GM12878 (cell line): ENCODE measurements around the gene METRN. TPM values are rescaled to one million over a fixed set of nuclear protein-coding genes. Genes with fewer than 3 reads are reported as not detected.

Source experiments
- ATAC-seq: fragments of 200-7000 bp; cut with Tn5 transposase; 3 replicates; pipeline ENCODE4 v1.9.1; 2020; ENCODE audit warnings: mild to moderate bottlenecking, moderate library complexity
- BruUV-seq: library from RNA; stranded (reverse); fragments of 400-500 nt; replicated peaks from 2 replicates; lab custom pipeline; 2021; lab: Mats Ljungman, UMichigan
- CTCF ChIA-PET: fragments of 300-600 bp; sonication (Branson Sonifier 250); formaldehyde crosslinking; extraction: SDS; loops from one replicate; lab custom pipeline; 2021; ENCODE audit warnings: inconsistent platforms; lab: Yijun Ruan, JAX
- POLR2A ChIA-PET: fragments of 350-600 bp; formaldehyde crosslinking; extraction: SDS; loops from one replicate; lab custom pipeline; 2021; ENCODE audit warnings: inconsistent platforms; lab: Charles Lee
- RAD21 ChIA-PET: fragments of 300-600 bp; sonication (Branson Sonifier 250); formaldehyde crosslinking; loops from one replicate; lab custom pipeline; 2023; ENCODE audit warnings: antibody characterized with exemption; ENCODE audit not compliant: unreplicated experiment; lab: Charles Lee
- SMC1A ChIA-PET: fragments of 300-600 bp; sonication (Branson Sonifier 250); formaldehyde crosslinking; loops from one replicate; lab custom pipeline; 2023; ENCODE audit not compliant: unreplicated experiment, uncharacterized antibody; lab: Charles Lee
- DNase-seq: peaks from one replicate; pipeline ENCODE4 v3.0.0-alpha.2; 2011; ENCODE audit warnings: low read depth, low spot score
- FAIRE-seq: peaks from 3 replicates; lab custom pipeline; 2011; peaks lifted over from hg19 to GRCh38; lab: Jason Lieb, UNC
- H2AFZ ChIP-seq: 2 replicates; pipeline ENCODE4 v1.6.0; 2011; ENCODE audit warnings: low read depth, low read length, control low read depth; ENCODE audit not compliant: control insufficient read depth
- H3K27ac ChIP-seq: 2 replicates; pipeline ENCODE4 v1.5.1; 2011; ENCODE audit warnings: control low read depth; ENCODE audit not compliant: control insufficient read depth, insufficient read depth
- H3K27me3 ChIP-seq, 2 experiments: replicated peaks in 1 of 2; 2 replicates each; pipeline versions ENCODE4 v1.6.0 to v1.6.1; 2011; ENCODE audit warnings: low read length in 1 of 2; ENCODE audit not compliant: control insufficient read depth in 2 of 2, insufficient read depth in 2 of 2
- H3K36me3 ChIP-seq, 2 experiments: 2 replicates each; pipeline ENCODE4 v1.5.1; 2011; ENCODE audit warnings: low read length in 1 of 2; ENCODE audit not compliant: control insufficient read depth in 2 of 2, insufficient read depth in 2 of 2
- H3K4me1 ChIP-seq: 2 replicates; pipeline ENCODE4 v1.6.1; 2011; ENCODE audit warnings: mild to moderate bottlenecking, low read length, moderate library complexity, mixed read lengths; ENCODE audit not compliant: control insufficient read depth, insufficient read depth
- H3K4me2 ChIP-seq: 2 replicates; pipeline ENCODE4 v1.6.0; 2011; ENCODE audit warnings: control low read depth; ENCODE audit not compliant: control insufficient read depth, insufficient read depth
- H3K4me3 ChIP-seq: fragments of 200-600 bp; sonication (generic); 2 replicates; pipeline ENCODE4 v1.5.1; 2016
- H3K79me2 ChIP-seq: 2 replicates; pipeline ENCODE4 v1.6.0; 2011; ENCODE audit warnings: low read length; ENCODE audit not compliant: control insufficient read depth, insufficient read depth
- H3K9ac ChIP-seq: 2 replicates; pipeline ENCODE4 v1.8.0; 2011; ENCODE audit warnings: low read length, control low read depth, mixed read lengths; ENCODE audit not compliant: control insufficient read depth, insufficient read depth
- H3K9me3 ChIP-seq: replicated peaks from 3 replicates; pipeline ENCODE4 v1.5.1; 2011; ENCODE audit warnings: mild to moderate bottlenecking, low read length; ENCODE audit not compliant: control insufficient read depth, insufficient read depth
- H4K20me1 ChIP-seq: 2 replicates; pipeline ENCODE4 v1.6.0; 2011; ENCODE audit not compliant: control insufficient read depth, insufficient read depth
- ATF7 ChIP-seq: fragments of 450-650 bp; IDR thresholded peaks from 2 replicates; pipeline ENCODE4 v1.6.1; 2016; ENCODE audit warnings: low read depth, mild to moderate bottlenecking
- BACH1 ChIP-seq: fragments of 450-650 bp; IDR thresholded peaks from 2 replicates; pipeline ENCODE4 v1.6.1; 2017; ENCODE audit warnings: mild to moderate bottlenecking, borderline replicate concordance
- BCL11A ChIP-seq: IDR thresholded peaks from 2 replicates; pipeline ENCODE4 v1.6.1; 2011; ENCODE audit warnings: low read depth, low read length
- CBFB ChIP-seq: IDR thresholded peaks from 2 replicates; pipeline ENCODE4 v1.6.1; 2016; ENCODE audit warnings: antibody characterized with exemption, low read depth
- FOXM1 ChIP-seq: IDR thresholded peaks from 2 replicates; pipeline ENCODE4 v1.6.1; 2012; ENCODE audit warnings: low read depth, mild to moderate bottlenecking, inconsistent platforms, low read length, moderate library complexity
- MEF2B ChIP-seq: fragments of 450-650 bp; IDR thresholded peaks from 2 replicates; pipeline ENCODE4 v1.6.1; 2018; ENCODE audit warnings: mild to moderate bottlenecking, moderate library complexity; ENCODE audit not compliant: partially characterized antibody, poor library complexity, severe bottlenecking
- MLLT1 ChIP-seq: fragments of 450-650 bp; IDR thresholded peaks from 2 replicates; pipeline ENCODE4 v1.6.1; 2016; ENCODE audit warnings: mild to moderate bottlenecking
- MTA3 ChIP-seq: IDR thresholded peaks from 2 replicates; pipeline ENCODE4 v1.6.1; 2012; ENCODE audit warnings: low read length, inconsistent platforms, borderline replicate concordance
- MYC ChIP-seq: IDR thresholded peaks from 2 replicates; pipeline ENCODE4 v1.6.1; 2011; ENCODE audit warnings: mild to moderate bottlenecking, low read length, moderate library complexity, inconsistent platforms; ENCODE audit not compliant: insufficient read depth, insufficient replicate concordance, insufficient read length, severe bottlenecking
- NR2F1 ChIP-seq: fragments of 450-650 bp; conservative IDR thresholded peaks from 2 replicates; pipeline ENCODE4 v1.6.1; 2017; ENCODE audit warnings: mild to moderate bottlenecking
- PML ChIP-seq: IDR thresholded peaks from 2 replicates; pipeline ENCODE4 v1.6.1; 2012; ENCODE audit warnings: low read length, inconsistent platforms
- RELA ChIP-seq: fragments of 450-650 bp; IDR thresholded peaks from 2 replicates; pipeline ENCODE4 v1.8.0; 2014; ENCODE audit warnings: borderline replicate concordance; ENCODE audit not compliant: partially characterized antibody
- TAF1 ChIP-seq: IDR thresholded peaks from 2 replicates; pipeline ENCODE4 v1.6.1; 2011; ENCODE audit warnings: mild to moderate bottlenecking, low read depth, low read length, borderline replicate concordance
- TCF7 ChIP-seq: IDR thresholded peaks from 2 replicates; pipeline ENCODE4 v1.6.1; 2014; ENCODE audit warnings: antibody characterized with exemption, borderline replicate concordance
- ZSCAN29 ChIP-seq: fragments of 450-650 bp; IDR thresholded peaks from 2 replicates; pipeline ENCODE4 v1.6.1; 2017; ENCODE audit warnings: mild to moderate bottlenecking, moderate library complexity
- WGBS: methylation state at CpG from one replicate; pipeline ENCODE4 v1.1.6; 2016; ENCODE audit warnings: low lambda C conversion rate; ENCODE audit not compliant: insufficient replicate concordance, insufficient coverage; ENCODE audit errors: missing lambda C conversion rate; 5-methylcytosine and 5-hydroxymethylcytosine counted together
- in situ Hi-C: fragments of 300-500 bp; cut with MboI; formaldehyde crosslinking; loops from 9 replicates; pipeline ENCODE4 v1.14.3; 2018; ENCODE audit warnings: mixed read lengths
- intact Hi-C: fragments of 100-400 bp; cut with micrococcal nuclease; formaldehyde crosslinking; loops from one replicate; pipeline ENCODE4 v1.14.2; 2022; ENCODE audit not compliant: unreplicated experiment
- polyA plus RNA-seq, 11 experiments: library from polyadenylated mRNA; depleted of rRNA in 4 of 11; unstranded in 6 of 11; stranded (reverse) in 5 of 11; fragments of >200 nt; fragmentation: Nextera tagmentation in 4 of 11; fragmentation: Illumina TruSeq in 1 of 11; extraction: Ambion mirVana in 4 of 11; extraction: Trizol in 1 of 11; gene quantifications; 1 replicate in 1 of 11; 2 replicates in 10 of 11; pipeline versions ENCODE4 v1.2.1 to v1.2.3, GENCODE V29; 2011 to 2016; ENCODE audit warnings: inconsistent platforms in 2 of 11, missing spikeins in 2 of 11, low read depth in 1 of 11
- total RNA-seq, 4 experiments: library from RNA; depleted of rRNA in 3 of 4; stranded (reverse); fragments of >200 nt in 3 of 4; fragmentation: Illumina TruSeq in 1 of 4; extraction: Trizol in 1 of 4; gene quantifications; 2 replicates each; pipeline versions ENCODE4 v1.2.1 to v1.2.3, GENCODE V29; 2013 to 2021
- TF ChIP-seq, protein P1 (sequence below), 3 experiments: IDR thresholded peaks in 2 of 3; conservative IDR thresholded peaks in 1 of 3; 2 replicates each; pipeline ENCODE4 v1.5.1; 2011; ENCODE audit warnings: low read depth in 3 of 3, low read length in 3 of 3, mild to moderate bottlenecking in 3 of 3, control low read depth in 2 of 3, moderate library complexity in 2 of 3, inconsistent platforms in 1 of 3, mixed read lengths in 1 of 3; ENCODE audit not compliant: control insufficient read depth in 2 of 3, insufficient read depth in 1 of 3; ENCODE audit errors: extremely low read depth in 1 of 3
- TF ChIP-seq, protein P2 (sequence below): fragments of 450-650 bp; IDR thresholded peaks from 2 replicates; pipeline ENCODE4 v1.6.1; 2017; ENCODE audit warnings: antibody characterized with exemption, mild to moderate bottlenecking, moderate library complexity

Gene METRN
- total and polyA plus RNA-seq, 10 of the 15 experiments (the other 5 are each of a cell fraction or from before 2014, with no cell fraction given): 0.11 to 12.8 (median 1.1) TPM; not detected in 1

- peak; percentile 48 for DNase-seq
- Histone ChIP-seq H2AFZ (peak within 1 kb of the TSS; percentile 84), H3K36me3 (peaks cover 0 to 16% of the 10 kb centered on the region in 2 experiments; a peak in 3 of 4 replicates), H3K9ac (peak within 1 kb of the TSS; percentile 97), H3K4me3 (peak within 1 kb of the TSS; percentile 90), H3K4me1 (peaks cover 2% of the 10 kb centered on the region; the same call in 1 of the 2 replicates), H4K20me1 (no peaks in the 10 kb centered on the region; the same call in 1 of the 2 replicates), H3K4me2 (peak within 1 kb of the TSS; percentile 82), H3K9me3 (no peaks in the 10 kb centered on the region), H3K27me3 (no peaks in the 10 kb centered on the region), H3K27ac (peak within 1 kb of the TSS; percentile 73), H3K79me2 (peaks cover 16% of the 10 kb centered on the region)
- POLR2A ChIA-PET: interaction anchor here (0.7 to 1.2 kb wide), 4 partner anchors 13 to 1801 kb away, joined by 3 to 4 read pairs (median 4); partner anchors contain the start of genes METTL26, STUB1 and WDR90
- in situ Hi-C loops (loop anchor here (10.0 kb wide), 1 partner anchor 273 kb away; the partner anchor contains the start of gene NME4), intact Hi-C loops (loop anchor here (10.0 kb wide), 1 partner anchor 273 kb away; the partner anchor contains the start of gene NME4)
- RAD21 ChIA-PET: interaction anchor here (1.3 kb wide), 1 partner anchor 22 kb away, joined by 3 read pairs; the partner anchor contains the start of gene WDR24
- SMC1A ChIA-PET: no interaction called here
- ATAC-seq: peak; percentile 99
- peak; percentile 52 for FAIRE-seq
- 2% methylated on average over 64 of the region's 78 CpGs for WGBS
- CTCF ChIA-PET: interaction anchor here (0.6 to 1.8 kb wide), 6 partner anchors 8 to 292 kb away, joined by 3 to 11 read pairs (median 4); partner anchors contain the start of genes METTL26, STUB1 and WDR90
- BruUV-seq: no TSS peak
- TF ChIP-seq TCF7 (no peak), CBFB (no peak), MTA3 (no peak), MEF2B (no peak), RELA (peak; percentile 89), NR2F1 (peak; percentile 90), ZSCAN29 (peak; percentile 84), MYC (peak; percentile 31), PML (no peak), FOXM1 (no peak), BACH1 (peak; percentile 75), ATF7 (no peak), MLLT1 (0 out of 2 replicates have a peak, but pooled peaks have one; percentile 53), TAF1 (peak; percentile 77; the same call in 1 of the 2 replicates), BCL11A (no peak)
- TF ChIP-seq, protein P1, sequence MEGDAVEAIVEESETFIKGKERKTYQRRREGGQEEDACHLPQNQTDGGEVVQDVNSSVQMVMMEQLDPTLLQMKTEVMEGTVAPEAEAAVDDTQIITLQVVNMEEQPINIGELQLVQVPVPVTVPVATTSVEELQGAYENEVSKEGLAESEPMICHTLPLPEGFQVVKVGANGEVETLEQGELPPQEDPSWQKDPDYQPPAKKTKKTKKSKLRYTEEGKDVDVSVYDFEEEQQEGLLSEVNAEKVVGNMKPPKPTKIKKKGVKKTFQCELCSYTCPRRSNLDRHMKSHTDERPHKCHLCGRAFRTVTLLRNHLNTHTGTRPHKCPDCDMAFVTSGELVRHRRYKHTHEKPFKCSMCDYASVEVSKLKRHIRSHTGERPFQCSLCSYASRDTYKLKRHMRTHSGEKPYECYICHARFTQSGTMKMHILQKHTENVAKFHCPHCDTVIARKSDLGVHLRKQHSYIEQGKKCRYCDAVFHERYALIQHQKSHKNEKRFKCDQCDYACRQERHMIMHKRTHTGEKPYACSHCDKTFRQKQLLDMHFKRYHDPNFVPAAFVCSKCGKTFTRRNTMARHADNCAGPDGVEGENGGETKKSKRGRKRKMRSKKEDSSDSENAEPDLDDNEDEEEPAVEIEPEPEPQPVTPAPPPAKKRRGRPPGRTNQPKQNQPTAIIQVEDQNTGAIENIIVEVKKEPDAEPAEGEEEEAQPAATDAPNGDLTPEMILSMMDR (IDR thresholded peaks at IDR 0.05 in 2 of 3, conservative IDR thresholded peaks at IDR 0.05 in 1 of 3; ENCODE audit: control insufficient read depth in 2 of 3, extremely low read depth in 1 of 3, insufficient read depth in 1 of 3, low read depth in 3 of 3, low read length in 3 of 3): peak; percentile 72 to 95 (median 93); a peak in 5 of 6 replicates
- TF ChIP-seq, protein P2, sequence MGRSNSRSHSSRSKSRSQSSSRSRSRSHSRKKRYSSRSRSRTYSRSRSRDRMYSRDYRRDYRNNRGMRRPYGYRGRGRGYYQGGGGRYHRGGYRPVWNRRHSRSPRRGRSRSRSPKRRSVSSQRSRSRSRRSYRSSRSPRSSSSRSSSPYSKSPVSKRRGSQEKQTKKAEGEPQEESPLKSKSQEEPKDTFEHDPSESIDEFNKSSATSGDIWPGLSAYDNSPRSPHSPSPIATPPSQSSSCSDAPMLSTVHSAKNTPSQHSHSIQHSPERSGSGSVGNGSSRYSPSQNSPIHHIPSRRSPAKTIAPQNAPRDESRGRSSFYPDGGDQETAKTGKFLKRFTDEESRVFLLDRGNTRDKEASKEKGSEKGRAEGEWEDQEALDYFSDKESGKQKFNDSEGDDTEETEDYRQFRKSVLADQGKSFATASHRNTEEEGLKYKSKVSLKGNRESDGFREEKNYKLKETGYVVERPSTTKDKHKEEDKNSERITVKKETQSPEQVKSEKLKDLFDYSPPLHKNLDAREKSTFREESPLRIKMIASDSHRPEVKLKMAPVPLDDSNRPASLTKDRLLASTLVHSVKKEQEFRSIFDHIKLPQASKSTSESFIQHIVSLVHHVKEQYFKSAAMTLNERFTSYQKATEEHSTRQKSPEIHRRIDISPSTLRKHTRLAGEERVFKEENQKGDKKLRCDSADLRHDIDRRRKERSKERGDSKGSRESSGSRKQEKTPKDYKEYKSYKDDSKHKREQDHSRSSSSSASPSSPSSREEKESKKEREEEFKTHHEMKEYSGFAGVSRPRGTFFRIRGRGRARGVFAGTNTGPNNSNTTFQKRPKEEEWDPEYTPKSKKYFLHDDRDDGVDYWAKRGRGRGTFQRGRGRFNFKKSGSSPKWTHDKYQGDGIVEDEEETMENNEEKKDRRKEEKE: peak; percentile 62
Measured at GRCh38 chr16:667780-668518, 47.0 kb upstream of the METRN start, which contains the start of gene RHOT2. TSS of gene RHOT2 (plus strand) at chr16:668132. CDS start at chr16:668200, 68 bp downstream.
